HAP-1 (cell line): Measurements from ENCODE around the gene RBPMS2.
"Not testable (repeated sequence)": the region's sequence is repeated elsewhere in the genome, so short reads cannot be mapped to it uniquely, and the experiment has no call there.

Experiments used
- DNase-seq, 2 experiments: peaks; one replicate each; pipeline ENCODE4 v3.0.0-alpha.2; 2016 to 2020; ENCODE audit warnings: low spot score in 2 of 2
- H3K27me3 ChIP-seq: fragments of 250-450 bp; sonication (Bioruptor Pico); 2 replicates; pipeline ENCODE4 v1.5.1; 2020; ENCODE audit warnings: low read depth, mild to moderate bottlenecking, moderate library complexity
- H3K36me3 ChIP-seq: fragments of 250-450 bp; sonication (Bioruptor Pico); replicated peaks from 2 replicates; pipeline ENCODE4 v1.5.1; 2020; ENCODE audit warnings: mild to moderate bottlenecking
- H3K4me1 ChIP-seq: fragments of 250-450 bp; sonication (Bioruptor Pico); 2 replicates; pipeline ENCODE4 v1.5.1; 2020; ENCODE audit warnings: mild to moderate bottlenecking
- H3K4me3 ChIP-seq: fragments of 250-450 bp; sonication (Bioruptor Pico); 2 replicates; pipeline ENCODE4 v1.5.1; 2020; ENCODE audit warnings: mild to moderate bottlenecking, moderate library complexity
- H3K9me3 ChIP-seq: fragments of 250-450 bp; sonication (Bioruptor Pico); 2 replicates; pipeline ENCODE4 v1.5.1; 2020; ENCODE audit warnings: mild to moderate bottlenecking, moderate library complexity
- in situ Hi-C: fragments of 300-500 bp; cut with MboI; formaldehyde crosslinking; loops from 3 replicates; pipeline ENCODE4 v1.14.3; 2020; ENCODE audit warnings: low sequenced_read_pairs, inconsistent platforms, mixed read lengths

The RBPMS2 gene

DNA sequence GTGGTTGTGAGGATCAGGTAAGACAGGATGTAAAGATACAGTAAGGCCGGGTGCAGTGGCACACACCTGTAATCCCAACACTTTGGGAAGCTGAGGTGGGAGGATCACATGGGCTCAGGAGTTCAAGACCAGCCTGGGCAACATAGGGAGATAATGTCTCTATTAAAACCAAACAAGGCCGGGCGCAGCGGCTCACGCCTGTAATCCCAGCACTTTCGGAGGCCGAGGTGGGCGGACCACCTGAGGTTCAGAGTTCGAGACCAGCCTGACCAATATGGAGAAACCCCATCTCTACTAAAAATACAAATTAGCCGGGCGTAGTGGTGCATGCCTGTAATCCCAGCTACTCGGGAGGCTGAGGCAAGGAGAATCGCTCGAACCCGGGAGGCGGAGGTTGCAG, 33.7 kb downstream of the RBPMS2 start:
- H3K9me3 ChIP-seq, H3K4me3 ChIP-seq, H3K27me3 ChIP-seq, DNase-seq, H3K4me1 ChIP-seq, in situ Hi-C loops: not testable (repeated sequence)
- peaks cover 14% of the 10 kb centered on the region for H3K36me3 ChIP-seq

- Histone ChIP-seq H3K27me3 (no peaks in the 10 kb centered on the region), H3K4me1 (no peaks in the 10 kb centered on the region), H3K9me3 (no peaks in the 10 kb centered on the region), H3K4me3 (no peak overlapping the region), H3K36me3 (peaks cover 14% of the 10 kb centered on the region)
- peak in 1 of 2 experiments; percentile 55 for DNase-seq
- in situ Hi-C loops: no loop called here
Observed at GRCh38 chr15:64740311-64741170, 34.8 kb downstream of the RBPMS2 start.

GRCh38 chr15:64739577-64740143, 35.7 kb downstream of the RBPMS2 start:
- in situ Hi-C loops: loop anchor here (10.0 kb wide), 1 partner anchor 355 kb away; no protein-coding TSS in a partner anchor
- H3K9me3 ChIP-seq: no peaks in the 10 kb centered on the region
- DNase-seq: no peak
- H3K36me3 ChIP-seq: peaks cover 14% of the 10 kb centered on the region
- no peak overlapping the region for H3K4me3 ChIP-seq
- H3K27me3 ChIP-seq: no peaks in the 10 kb centered on the region
- H3K4me1 ChIP-seq: no peaks in the 10 kb centered on the region

DNA sequence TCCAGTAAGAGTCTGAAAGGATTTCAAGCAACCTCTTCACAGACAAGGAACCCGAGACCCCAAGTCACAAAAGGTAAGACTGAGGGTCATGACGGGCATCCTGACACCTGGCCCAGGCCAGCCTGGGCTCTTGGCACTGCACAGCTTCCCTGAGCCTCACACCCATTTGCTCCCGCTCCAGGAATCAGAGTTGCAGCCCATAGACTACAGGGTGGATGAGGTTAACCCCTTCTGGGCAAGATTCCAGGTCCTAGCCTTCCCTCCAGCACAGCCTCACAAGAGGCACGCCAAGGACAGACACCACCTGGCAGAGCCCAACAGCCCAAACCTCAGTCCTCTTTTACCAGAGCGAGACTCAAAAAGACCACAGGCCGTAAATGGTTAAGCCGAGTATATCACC, 36.2 kb downstream of the RBPMS2 start:
- H3K27me3 ChIP-seq: no peaks in the 10 kb centered on the region
- H3K4me3 ChIP-seq: no peak overlapping the region
- no peak for DNase-seq
- H3K9me3 ChIP-seq: no peaks in the 10 kb centered on the region
- H3K4me1 ChIP-seq: no peaks in the 10 kb centered on the region
- peaks cover 14% of the 10 kb centered on the region for H3K36me3 ChIP-seq
- in situ Hi-C loops: loop anchor here (10.0 kb wide), 1 partner anchor 356 kb away; no protein-coding TSS in a partner anchor

GRCh38 chr15:64738226-64739095, 36.9 kb downstream of the RBPMS2 start:
- no peaks in the 10 kb centered on the region for H3K27me3 ChIP-seq
- H3K9me3 ChIP-seq: no peaks in the 10 kb centered on the region
- in situ Hi-C loops: loop anchor here (10.0 kb wide), 1 partner anchor 356 kb away; no protein-coding TSS in a partner anchor
- H3K4me3 ChIP-seq: no peak overlapping the region
- H3K36me3 ChIP-seq: peaks cover 14% of the 10 kb centered on the region
- no peak for DNase-seq
- no peaks in the 10 kb centered on the region for H3K4me1 ChIP-seq

- H3K4me3 ChIP-seq: no peak overlapping the region
- DNase-seq: no peak
- in situ Hi-C loops: loop anchor here (5.0 to 10.0 kb wide), 2 partner anchors 80 to 362 kb away; no protein-coding TSS in a partner anchor
- no peaks in the 10 kb centered on the region for H3K27me3 ChIP-seq
- H3K36me3 ChIP-seq: no peaks in the 10 kb centered on the region
- H3K9me3 ChIP-seq: no peaks in the 10 kb centered on the region
- H3K4me1 ChIP-seq: no peaks in the 10 kb centered on the region
Observed at GRCh38 chr15:64732156-64732860, 43.1 kb downstream of the RBPMS2 start.

GRCh38 chr15:64731805-64732151, 43.6 kb downstream of the RBPMS2 start:
- no peaks in the 10 kb centered on the region for H3K9me3 ChIP-seq
- in situ Hi-C loops: loop anchor here (5.0 to 10.0 kb wide), 2 partner anchors 81 to 363 kb away; no protein-coding TSS in a partner anchor
- no peak for DNase-seq
- H3K4me1 ChIP-seq: no peaks in the 10 kb centered on the region
- no peak overlapping the region for H3K4me3 ChIP-seq
- no peaks in the 10 kb centered on the region for H3K27me3 ChIP-seq
- no peaks in the 10 kb centered on the region for H3K36me3 ChIP-seq

DNA sequence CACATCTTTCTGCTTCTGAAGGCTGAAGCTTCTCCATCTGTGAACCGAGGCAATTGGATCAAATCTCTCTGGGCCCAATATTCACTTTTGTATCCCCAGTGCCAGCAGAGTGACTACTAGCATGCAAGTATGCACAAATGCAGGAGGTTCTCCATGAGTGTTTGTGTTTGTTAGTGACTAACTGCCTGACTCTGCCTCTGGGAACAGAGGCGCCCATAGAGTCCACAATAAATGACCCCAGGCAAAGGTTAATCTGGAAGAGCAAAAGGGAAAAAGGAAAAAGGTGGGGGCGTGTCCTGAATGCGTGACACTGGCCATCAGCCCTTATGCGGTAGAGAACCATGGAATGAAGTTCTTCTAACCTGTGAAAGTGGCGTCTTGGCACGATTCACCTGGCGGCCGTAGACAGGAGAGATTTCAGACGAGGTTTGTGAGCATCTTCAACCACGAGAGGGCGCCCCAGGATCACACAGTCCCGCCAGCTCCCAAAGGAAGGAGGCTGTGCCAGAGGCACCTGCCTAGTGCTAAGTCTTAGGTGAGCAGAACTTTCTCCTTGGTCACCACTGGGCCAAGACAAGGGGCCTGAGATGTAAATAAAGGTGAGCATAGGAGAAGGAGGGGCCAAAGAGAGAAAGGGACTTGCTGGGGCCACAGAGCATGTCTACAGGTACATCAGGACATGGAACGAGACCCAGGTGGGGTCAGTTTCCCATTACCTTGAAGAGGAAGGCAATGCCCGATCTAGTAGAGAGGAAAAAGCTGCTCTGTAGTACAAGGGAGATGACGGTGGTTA, 44.2 kb downstream of the RBPMS2 start:
- Histone ChIP-seq H3K27me3 (no peaks in the 10 kb centered on the region), H3K4me1 (no peaks in the 10 kb centered on the region), H3K36me3 (no peaks in the 10 kb centered on the region), H3K4me3 (no peak overlapping the region), H3K9me3 (no peaks in the 10 kb centered on the region)
- in situ Hi-C loops: loop anchor here (5.0 to 10.0 kb wide), 2 partner anchors 81 to 364 kb away; no protein-coding TSS in a partner anchor
- DNase-seq: peak; percentile 90 to 98

- no peak for DNase-seq
- Histone ChIP-seq H3K4me3 (no peak overlapping the region), H3K9me3 (no peaks in the 10 kb centered on the region), H3K36me3 (no peaks in the 10 kb centered on the region), H3K4me1 (no peaks in the 10 kb centered on the region), H3K27me3 (no peaks in the 10 kb centered on the region)
- in situ Hi-C loops: loop anchor here (5.0 to 10.0 kb wide), 2 partner anchors 82 to 365 kb away; no protein-coding TSS in a partner anchor
Observed at GRCh38 chr15:64730151-64730550, 45.2 kb downstream of the RBPMS2 start.

DNA sequence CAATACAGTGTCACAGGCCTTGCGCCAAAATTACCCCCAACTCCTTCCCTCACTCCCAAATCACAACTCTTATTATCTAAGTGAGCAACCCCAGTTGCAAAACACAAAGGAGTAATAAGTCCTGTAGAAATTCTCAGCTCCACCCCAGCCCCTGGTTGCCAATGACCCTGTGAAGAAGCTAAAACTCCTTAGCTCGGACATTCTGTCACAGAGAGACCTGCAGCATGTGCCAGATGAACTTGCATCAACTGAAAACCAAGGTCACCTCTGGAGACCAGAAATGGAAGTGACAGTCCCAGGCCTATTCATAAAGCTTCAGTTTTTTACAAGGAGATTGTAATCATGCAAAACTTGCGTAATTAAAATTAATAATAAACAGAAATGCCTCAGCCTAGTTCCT, 55.2 kb downstream of the RBPMS2 start:
- in situ Hi-C loops: no loop called here
- Histone ChIP-seq H3K4me1 (no peaks in the 10 kb centered on the region), H3K27me3 (no peaks in the 10 kb centered on the region), H3K4me3 (no peak overlapping the region), H3K9me3 (no peaks in the 10 kb centered on the region), H3K36me3 (no peaks in the 10 kb centered on the region)
- no peak for DNase-seq

DNA sequence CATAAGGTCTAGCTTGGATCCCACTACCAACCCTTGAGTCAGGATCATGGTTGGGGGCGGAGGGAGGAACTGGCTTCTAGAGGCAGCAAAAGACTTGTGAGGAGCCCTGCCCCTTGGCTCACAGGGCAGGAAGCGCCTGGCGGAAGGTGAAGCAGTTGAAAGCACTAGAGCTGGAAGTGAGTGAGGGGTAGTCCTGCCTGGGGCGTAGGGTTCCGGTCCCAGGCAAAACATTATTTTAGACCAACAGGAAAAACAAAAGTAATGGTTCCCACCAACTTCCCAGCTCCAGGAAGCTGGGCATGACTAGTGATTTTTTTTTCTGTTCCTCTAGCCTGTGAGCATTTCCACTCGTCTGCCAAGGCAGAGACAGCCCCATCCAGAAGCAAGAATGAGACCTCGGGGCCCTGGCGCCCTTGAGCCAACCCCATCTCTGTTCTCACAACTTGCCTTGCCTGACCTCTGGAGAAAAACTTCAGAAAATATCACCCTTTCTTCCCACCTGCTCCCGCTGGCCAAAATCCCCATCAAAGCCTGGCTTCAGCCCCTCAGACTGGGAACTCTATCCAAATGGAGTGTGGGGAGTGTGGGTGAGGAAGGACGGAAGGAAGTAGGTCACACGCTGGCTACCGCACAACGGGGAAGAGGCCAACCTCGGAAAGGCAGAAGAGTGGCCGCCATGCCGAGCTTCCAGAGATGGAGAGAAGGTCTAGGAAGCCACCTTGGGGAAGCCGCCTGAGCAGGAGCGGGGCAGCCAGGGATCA, 57.5 kb downstream of the RBPMS2 start:
- H3K4me1 ChIP-seq: no peaks in the 10 kb centered on the region
- no peaks in the 10 kb centered on the region for H3K27me3 ChIP-seq
- no peak overlapping the region for H3K4me3 ChIP-seq
- in situ Hi-C loops: no loop called here
- no peaks in the 10 kb centered on the region for H3K36me3 ChIP-seq
- no peaks in the 10 kb centered on the region for H3K9me3 ChIP-seq
- DNase-seq: no peak

DNA sequence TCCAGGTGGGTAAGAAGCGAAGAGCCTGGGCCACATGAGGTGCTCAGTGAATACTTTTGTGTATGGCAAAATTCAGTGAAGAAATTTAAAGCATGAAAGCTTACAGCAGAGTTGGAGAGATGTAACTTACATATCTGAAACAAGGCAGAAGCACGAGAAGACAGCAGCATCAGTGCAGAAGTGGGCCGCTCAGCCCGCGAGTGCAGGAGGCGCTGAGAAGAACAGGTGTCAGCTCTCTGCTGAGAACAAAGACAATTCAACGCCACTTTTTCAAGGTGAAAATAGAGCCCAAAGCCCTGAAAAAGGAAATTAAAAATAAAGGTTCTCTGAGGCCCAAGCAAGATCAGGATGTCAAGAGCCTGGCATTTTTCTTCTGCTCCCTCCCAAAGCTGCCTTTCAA, 58.3 kb downstream of the RBPMS2 start:
- in situ Hi-C loops: no loop called here
- H3K36me3 ChIP-seq: no peaks in the 10 kb centered on the region
- DNase-seq: no peak

More for the DNA sequence above, 58.3 kb downstream of the RBPMS2 start:
- Histone ChIP-seq H3K9me3 (no peaks in the 10 kb centered on the region), H3K27me3 (no peaks in the 10 kb centered on the region), H3K4me3 (no peak overlapping the region), H3K4me1 (no peaks in the 10 kb centered on the region)
